Mesenchymal stem cell (in vitro differentiated cells and primary cell): ENCODE data around the gene CEP112.

Experiments
- DNase-seq: peaks from one replicate; pipeline ENCODE4 v3.0.0-alpha.2; 2013
- H2AFZ ChIP-seq: one replicate; pipeline ENCODE4 v1.6.1; 2013; ENCODE audit warnings: low read depth, mild to moderate bottlenecking, control low read depth, inconsistent platforms, low read length, moderate library complexity
- H2AK5ac ChIP-seq: 2 replicates; pipeline ENCODE4 v1.6.1; 2013; ENCODE audit warnings: low read length, moderate library complexity, mild to moderate bottlenecking, inconsistent platforms; ENCODE audit not compliant: severe bottlenecking
- H2BK120ac ChIP-seq: one replicate; pipeline ENCODE4 v1.6.1; 2013; ENCODE audit warnings: low read depth, mild to moderate bottlenecking, inconsistent platforms, low read length, moderate library complexity
- H2BK12ac ChIP-seq, 2 experiments: one replicate each; pipeline ENCODE4 v1.6.1; 2013; ENCODE audit warnings: inconsistent platforms in 2 of 2, low read length in 2 of 2, mild to moderate bottlenecking in 2 of 2, moderate library complexity in 2 of 2, control low read depth in 1 of 2
- H2BK15ac ChIP-seq: one replicate; pipeline ENCODE4 v1.6.1; 2013; ENCODE audit warnings: mild to moderate bottlenecking, low read depth, inconsistent platforms; ENCODE audit not compliant: poor library complexity, severe bottlenecking
- H2BK5ac ChIP-seq: 2 replicates; pipeline ENCODE4 v1.6.1; 2013; ENCODE audit warnings: low read depth, mild to moderate bottlenecking, low read length, control low read depth, inconsistent platforms; ENCODE audit not compliant: poor library complexity, severe bottlenecking
- H3K14ac ChIP-seq, 2 experiments: one replicate each; pipeline ENCODE4 v1.6.1; 2013; ENCODE audit warnings: inconsistent platforms in 2 of 2, low read length in 2 of 2, control low read depth in 1 of 2, mild to moderate bottlenecking in 1 of 2, moderate library complexity in 1 of 2
- H3K18ac ChIP-seq, 2 experiments: one replicate each; pipeline ENCODE4 v1.6.1; 2013; ENCODE audit warnings: inconsistent platforms in 2 of 2, low read length in 2 of 2, control low read depth in 1 of 2, low read depth in 1 of 2, mild to moderate bottlenecking in 1 of 2
- H3K23ac ChIP-seq, 2 experiments: one replicate each; pipeline ENCODE4 v1.6.1; 2013; ENCODE audit warnings: inconsistent platforms in 2 of 2, low read length in 2 of 2, mild to moderate bottlenecking in 2 of 2, moderate library complexity in 2 of 2, control low read depth in 1 of 2
- H3K27ac ChIP-seq: 2 replicates; pipeline ENCODE4 v1.5.1; 2013; ENCODE audit warnings: mild to moderate bottlenecking, moderate library complexity, low read length, control low read depth, inconsistent platforms; ENCODE audit not compliant: poor library complexity, severe bottlenecking
- H3K27me3 ChIP-seq, 2 experiments: 2 replicates each; pipeline versions ENCODE4 v1.6.1 to v1.7.0; 2013; ENCODE audit warnings: low read length in 2 of 2, mild to moderate bottlenecking in 2 of 2, moderate library complexity in 2 of 2, control low read depth in 1 of 2, inconsistent platforms in 1 of 2; ENCODE audit not compliant: control insufficient read depth in 1 of 2, insufficient read depth in 1 of 2
- H3K36me3 ChIP-seq, 2 experiments: 2 replicates each; pipeline versions ENCODE4 v1.6.1 to v1.7.0; 2013; ENCODE audit warnings: low read length in 2 of 2, control low read depth in 1 of 2, inconsistent platforms in 1 of 2, low read depth in 1 of 2, mild to moderate bottlenecking in 1 of 2; ENCODE audit not compliant: insufficient read depth in 2 of 2, control insufficient read depth in 1 of 2
- H3K4ac ChIP-seq, 2 experiments: one replicate each; pipeline ENCODE4 v1.6.1; 2013; ENCODE audit warnings: inconsistent platforms in 2 of 2, low read length in 2 of 2, mild to moderate bottlenecking in 2 of 2, moderate library complexity in 2 of 2, control low read depth in 1 of 2, low read depth in 1 of 2
- H3K4me1 ChIP-seq: 2 replicates; pipeline ENCODE4 v1.6.1; 2013; ENCODE audit warnings: low read depth, low read length, control low read depth; ENCODE audit not compliant: control insufficient read depth, insufficient read depth
- H3K4me2 ChIP-seq: 2 replicates; pipeline ENCODE4 v1.6.1; 2013; ENCODE audit warnings: low read length, mild to moderate bottlenecking, inconsistent platforms; ENCODE audit not compliant: poor library complexity, severe bottlenecking
- H3K4me3 ChIP-seq, 2 experiments: 2 replicates each; pipeline versions ENCODE4 v1.5.1 to v1.7.0; 2013; ENCODE audit warnings: low read length in 2 of 2, mild to moderate bottlenecking in 2 of 2, control low read depth in 1 of 2, low read depth in 1 of 2; ENCODE audit not compliant: insufficient read depth in 1 of 2
- H3K79me1 ChIP-seq: replicated peaks from 2 replicates; pipeline ENCODE4 v1.6.1; 2013; ENCODE audit warnings: mild to moderate bottlenecking, control low read depth, low read length, inconsistent platforms; ENCODE audit not compliant: poor library complexity, severe bottlenecking
- H3K9ac ChIP-seq: 2 replicates; pipeline ENCODE4 v1.7.0; 2013; ENCODE audit warnings: mild to moderate bottlenecking, low read length, moderate library complexity
- H3K9me3 ChIP-seq: 2 replicates; pipeline ENCODE4 v1.7.0; 2013; ENCODE audit warnings: mild to moderate bottlenecking, low read length; ENCODE audit not compliant: control insufficient read depth
- H4K8ac ChIP-seq: one replicate; pipeline ENCODE4 v1.6.1; 2013; ENCODE audit warnings: inconsistent platforms, mild to moderate bottlenecking, low read length, moderate library complexity
- H4K91ac ChIP-seq: one replicate; pipeline ENCODE4 v1.6.1; 2013; ENCODE audit warnings: mild to moderate bottlenecking, low read length, inconsistent platforms
- WGBS: methylation state at CpG from one replicate; pipeline ENCODE4 v1.1.7; 2013; ENCODE audit warnings: mixed read lengths; 5-methylcytosine and 5-hydroxymethylcytosine counted together

The CEP112 gene

DNA sequence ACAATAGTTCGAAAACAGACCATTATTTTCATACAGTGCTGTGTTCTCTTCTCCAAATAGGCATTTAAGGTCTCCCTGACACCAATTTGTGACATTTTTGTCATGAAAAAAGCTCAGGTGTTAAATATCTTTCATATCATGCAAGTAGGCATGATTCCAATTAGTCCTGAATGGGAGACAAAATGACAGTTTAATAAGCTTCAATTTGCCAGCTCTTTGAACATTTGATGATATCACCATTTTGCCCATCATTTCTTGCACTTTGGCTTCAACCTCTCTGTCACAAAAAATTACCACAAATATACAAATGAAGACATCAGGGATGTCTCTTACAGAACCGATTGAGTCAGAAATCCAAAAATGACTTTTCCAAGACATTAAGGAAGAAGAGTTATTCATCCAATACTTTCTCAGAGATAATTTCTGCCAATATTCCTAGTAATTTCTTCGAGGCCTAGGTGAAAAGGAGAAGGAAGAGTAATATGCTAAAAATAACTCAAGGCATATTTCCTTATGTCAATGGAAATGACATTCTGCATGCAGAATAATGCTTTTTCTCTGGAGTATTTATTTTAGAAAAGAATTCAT lies 298.1 kb downstream of the CEP112 start:
- Histone ChIP-seq H3K27ac (no peak overlapping the region), H2AK5ac (no peak overlapping the region), H3K14ac (no peak overlapping the region), H3K9me3 (no peaks in the 10 kb centered on the region), H2BK15ac (no peak overlapping the region), H3K9ac (no peak overlapping the region), H3K23ac (no peak overlapping the region), H2AFZ (no peak overlapping the region), H2BK12ac (no peak overlapping the region), H3K4ac (no peak overlapping the region), H3K79me1 (no peaks in the 10 kb centered on the region), H3K36me3 (no peaks in the 10 kb centered on the region), H3K18ac (no peak overlapping the region), H3K4me2 (no peak overlapping the region), H3K4me3 (no peak overlapping the region), H3K4me1 (no peaks in the 10 kb centered on the region), H4K91ac (no peak overlapping the region), H4K8ac (no peak overlapping the region), H2BK120ac (no peak overlapping the region), H3K27me3 (no peaks in the 10 kb centered on the region), H2BK5ac (no peak overlapping the region)
- WGBS: no CpG with 5 or more reads among the region's 3 CpGs
- DNase-seq: no peak

DNA sequence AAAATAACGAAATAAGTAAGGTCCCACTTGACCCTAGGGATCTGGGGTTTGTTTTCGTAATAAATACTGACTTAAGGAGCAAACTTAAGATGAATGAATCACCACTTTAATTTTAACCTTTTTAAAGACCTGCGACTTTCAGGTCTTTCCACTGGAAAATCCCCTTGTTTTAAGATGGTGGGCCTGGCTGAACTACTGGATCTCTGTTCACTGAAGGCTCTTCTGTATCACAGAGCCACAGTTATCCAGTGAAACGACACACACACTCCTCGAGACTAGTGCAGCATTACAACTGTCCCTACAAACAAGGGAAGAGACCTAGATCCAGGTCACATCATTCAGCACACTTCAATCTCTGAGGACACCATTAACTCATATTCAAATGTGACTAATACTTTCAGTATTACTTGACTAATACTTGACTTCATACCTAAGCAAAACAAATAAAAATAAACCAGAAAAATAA lies 299.0 kb downstream of the CEP112 start:
- H4K91ac ChIP-seq: no peak overlapping the region

DNA sequence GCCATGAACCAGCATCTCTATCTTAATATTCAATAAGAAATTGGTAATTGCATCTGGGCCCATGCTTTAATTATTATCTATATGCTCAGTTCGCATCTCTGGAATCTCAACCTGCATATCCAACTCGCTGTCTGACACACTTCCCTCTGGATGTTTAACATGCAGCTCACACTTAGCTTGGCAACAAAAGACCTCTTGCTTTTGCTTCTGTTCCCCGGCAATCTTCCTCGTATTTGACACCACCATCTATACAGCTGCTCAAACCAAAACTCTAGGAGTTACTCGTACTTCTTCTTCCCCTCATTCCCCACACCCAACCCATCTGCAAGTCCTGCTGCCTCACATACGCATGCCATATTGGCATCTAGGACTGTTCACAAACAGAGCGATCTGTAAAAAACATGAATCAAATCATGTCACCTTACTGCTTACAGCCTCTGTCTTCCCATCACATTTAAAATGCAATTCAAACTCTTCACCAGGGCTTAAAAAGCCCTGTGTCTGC lies 300.6 kb downstream of the CEP112 start:
- Histone ChIP-seq H2BK12ac (no peak overlapping the region), H3K36me3 (no peaks in the 10 kb centered on the region), H3K23ac (no peak overlapping the region), H2AFZ (no peak overlapping the region), H3K4me2 (no peak overlapping the region), H3K27ac (no peak overlapping the region), H3K4me3 (no peak overlapping the region), H2BK15ac (no peak overlapping the region), H3K4ac (no peak overlapping the region), H3K4me1 (no peaks in the 10 kb centered on the region), H2AK5ac (no peak overlapping the region), H3K18ac (no peak overlapping the region), H2BK5ac (no peak overlapping the region), H3K9ac (no peak overlapping the region), H3K27me3 (no peaks in the 10 kb centered on the region), H3K14ac (no peak overlapping the region), H4K91ac (no peak overlapping the region), H3K79me1 (no peaks in the 10 kb centered on the region), H3K9me3 (no peaks in the 10 kb centered on the region), H4K8ac (no peak overlapping the region), H2BK120ac (no peak overlapping the region)
- WGBS: 95% methylated on average over 7 of the region's 7 CpGs
- DNase-seq: no peak

More for the DNA sequence above, 299.0 kb downstream of the CEP112 start:
- H2BK12ac ChIP-seq: no peak overlapping the region
- no peaks in the 10 kb centered on the region for H3K9me3 ChIP-seq
- no peak overlapping the region for H2AK5ac ChIP-seq
- no peak overlapping the region for H3K27ac ChIP-seq
- no peak overlapping the region for H2BK5ac ChIP-seq
- no peak for DNase-seq
- WGBS: 95% methylated on average over 5 of the region's 5 CpGs
- H3K79me1 ChIP-seq: no peaks in the 10 kb centered on the region
- H3K9ac ChIP-seq: no peak overlapping the region
- H2BK15ac ChIP-seq: no peak overlapping the region
- no peak overlapping the region for H3K4ac ChIP-seq
- H3K4me3 ChIP-seq: no peak overlapping the region
- H3K14ac ChIP-seq: no peak overlapping the region
- no peaks in the 10 kb centered on the region for H3K4me1 ChIP-seq
- H2AFZ ChIP-seq: no peak overlapping the region
- no peaks in the 10 kb centered on the region for H3K36me3 ChIP-seq
- H3K4me2 ChIP-seq: no peak overlapping the region
- H3K18ac ChIP-seq: no peak overlapping the region
- H2BK120ac ChIP-seq: no peak overlapping the region
- H4K8ac ChIP-seq: no peak overlapping the region
- H3K23ac ChIP-seq: no peak overlapping the region
- H3K27me3 ChIP-seq: no peaks in the 10 kb centered on the region

DNA sequence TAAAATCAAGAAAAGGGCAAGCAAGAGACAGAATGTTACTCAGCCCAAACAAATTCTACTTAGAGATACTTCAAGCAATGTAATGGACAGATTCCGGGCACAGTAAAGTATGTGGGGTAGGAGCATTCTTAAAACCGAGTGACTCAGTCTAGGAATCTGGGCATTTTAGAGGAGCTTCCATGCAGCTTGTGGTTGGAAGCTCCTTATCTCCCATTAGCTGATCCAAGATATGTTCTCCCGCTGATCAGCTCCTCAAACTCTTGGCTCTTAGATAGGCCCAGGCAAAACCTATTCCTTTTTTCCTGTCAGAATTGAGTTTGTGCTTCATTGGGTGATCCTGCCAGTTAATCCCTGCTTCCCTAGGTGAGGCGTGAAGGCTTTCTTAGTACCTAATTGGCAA lies 303.3 kb downstream of the CEP112 start:
- no peak overlapping the region for H4K91ac ChIP-seq
- H2AK5ac ChIP-seq: no peak overlapping the region
- no peaks in the 10 kb centered on the region for H3K4me1 ChIP-seq
- no peak overlapping the region for H3K4me2 ChIP-seq
- H3K23ac ChIP-seq: no peak overlapping the region
- no peak overlapping the region for H3K4me3 ChIP-seq
- H3K9ac ChIP-seq: no peak overlapping the region
- no peaks in the 10 kb centered on the region for H3K27me3 ChIP-seq
- DNase-seq: peak; percentile 1
- H4K8ac ChIP-seq: no peak overlapping the region
- no peak overlapping the region for H3K4ac ChIP-seq
- 87% methylated on average over 4 of the region's 4 CpGs for WGBS
- H3K9me3 ChIP-seq: no peaks in the 10 kb centered on the region
- H3K36me3 ChIP-seq: no peaks in the 10 kb centered on the region
- H2BK120ac ChIP-seq: no peak overlapping the region
- H3K18ac ChIP-seq: no peak overlapping the region
- no peak overlapping the region for H2BK15ac ChIP-seq
- H2AFZ ChIP-seq: no peak overlapping the region
- H2BK5ac ChIP-seq: no peak overlapping the region
- H3K27ac ChIP-seq: no peak overlapping the region
- H3K14ac ChIP-seq: no peak overlapping the region
- H3K79me1 ChIP-seq: no peaks in the 10 kb centered on the region
- H2BK12ac ChIP-seq: no peak overlapping the region
